ENCODE measurements around the gene CCL21. TPM values are rescaled to one million over a fixed set of nuclear protein-coding genes. Genes with fewer than 3 reads are reported as not detected.
"Not testable (repeated sequence)": the region's sequence is repeated elsewhere in the genome, so short reads cannot be mapped to it uniquely, and the experiment has no call there.

The CCL21 gene
- total RNA-seq, 6 donors from 2014 or later, result 7.3 to 92.0 (median 79.5) TPM

DNA sequence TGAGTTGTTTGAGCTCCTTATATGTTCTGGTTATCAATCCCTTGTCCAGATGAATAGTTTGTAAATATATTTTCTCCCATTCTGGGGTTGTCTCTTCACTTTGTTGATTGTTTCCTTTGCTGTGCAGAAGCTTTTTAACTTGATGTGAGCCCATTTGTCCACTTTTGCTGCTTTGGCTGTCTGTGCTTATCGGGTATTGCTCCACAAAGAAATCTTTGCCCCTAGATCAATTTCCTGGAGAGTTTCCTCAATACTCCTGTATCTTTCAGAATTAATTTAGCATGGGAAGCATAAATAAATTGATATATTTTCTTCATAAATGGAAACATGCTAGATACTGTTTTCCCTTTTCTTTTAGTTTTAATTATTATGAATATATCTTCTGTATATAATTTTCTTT lies 22.5 kb upstream of the CCL21 start:
- H3K9me3 ChIP-seq, result no peaks in the 10 kb centered on the region
- H3K4me3 ChIP-seq, result no peak overlapping the region
- no peaks in the 10 kb centered on the region for H3K27me3 ChIP-seq
- ATAC-seq (ENCODE audit: low FRiP score in 2 of 2) (no peak), DNase-seq (no peak)
- no peaks in the 10 kb centered on the region for H3K4me1 ChIP-seq
- 88 to 89% methylated on average over 1 of the region's 1 CpG for WGBS, 2 donors
- no peak for TF ChIP-seq POLR2A (IDR thresholded peaks at IDR 0.05)
- TF ChIP-seq, protein P1, sequence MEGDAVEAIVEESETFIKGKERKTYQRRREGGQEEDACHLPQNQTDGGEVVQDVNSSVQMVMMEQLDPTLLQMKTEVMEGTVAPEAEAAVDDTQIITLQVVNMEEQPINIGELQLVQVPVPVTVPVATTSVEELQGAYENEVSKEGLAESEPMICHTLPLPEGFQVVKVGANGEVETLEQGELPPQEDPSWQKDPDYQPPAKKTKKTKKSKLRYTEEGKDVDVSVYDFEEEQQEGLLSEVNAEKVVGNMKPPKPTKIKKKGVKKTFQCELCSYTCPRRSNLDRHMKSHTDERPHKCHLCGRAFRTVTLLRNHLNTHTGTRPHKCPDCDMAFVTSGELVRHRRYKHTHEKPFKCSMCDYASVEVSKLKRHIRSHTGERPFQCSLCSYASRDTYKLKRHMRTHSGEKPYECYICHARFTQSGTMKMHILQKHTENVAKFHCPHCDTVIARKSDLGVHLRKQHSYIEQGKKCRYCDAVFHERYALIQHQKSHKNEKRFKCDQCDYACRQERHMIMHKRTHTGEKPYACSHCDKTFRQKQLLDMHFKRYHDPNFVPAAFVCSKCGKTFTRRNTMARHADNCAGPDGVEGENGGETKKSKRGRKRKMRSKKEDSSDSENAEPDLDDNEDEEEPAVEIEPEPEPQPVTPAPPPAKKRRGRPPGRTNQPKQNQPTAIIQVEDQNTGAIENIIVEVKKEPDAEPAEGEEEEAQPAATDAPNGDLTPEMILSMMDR (IDR thresholded peaks at IDR 0.05), result no peak
- no peak for TF ChIP-seq POLR2AphosphoS5 (IDR thresholded peaks at IDR 0.05)
- TF ChIP-seq EP300 (IDR thresholded peaks at IDR 0.05), result no peak
- H3K36me3 ChIP-seq, result no peaks in the 10 kb centered on the region
- no peak overlapping the region for H3K27ac ChIP-seq

DNA sequence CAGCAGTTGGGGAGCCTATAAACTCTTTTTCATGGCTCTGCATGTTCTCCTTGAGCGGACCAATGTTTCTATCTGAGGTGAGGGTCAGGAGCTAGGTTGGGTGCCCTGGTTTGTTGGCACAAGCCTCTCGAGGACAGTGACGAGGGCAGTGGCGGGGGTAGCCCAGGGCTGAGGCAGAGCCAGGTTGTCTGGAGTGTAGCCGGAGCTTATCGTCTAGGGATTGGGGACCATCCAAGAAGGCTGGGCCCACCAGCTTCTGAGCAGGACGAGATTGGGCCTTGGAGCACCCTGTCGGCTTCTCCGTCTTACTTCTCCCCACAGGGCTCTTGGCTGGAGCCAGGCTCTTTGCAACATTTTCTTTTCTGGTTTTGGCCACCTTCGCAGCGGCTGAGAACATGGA lies 13.2 kb upstream of the CCL21 start:
- Histone ChIP-seq H3K27ac (no peak overlapping the region), H3K36me3 (no peaks in the 10 kb centered on the region), H3K27me3 (no peaks in the 10 kb centered on the region), H3K4me3 (no peak overlapping the region), H3K9me3 (no peaks in the 10 kb centered on the region), H3K4me1 (peaks cover 0 to 4% (median 2%) of the 10 kb centered on the region in 4 donors)
- no peak for ATAC-seq (ENCODE audit: low FRiP score in 2 of 2)
- no peak for TF ChIP-seq POLR2A (IDR thresholded peaks at IDR 0.05)
- TF ChIP-seq POLR2AphosphoS5 (IDR thresholded peaks at IDR 0.05), result no peak
- TF ChIP-seq EP300 (IDR thresholded peaks at IDR 0.05), result no peak
- TF ChIP-seq, protein P1 (IDR thresholded peaks at IDR 0.05), result no peak
- WGBS, 2 donors, result 90 to 91% methylated on average over 11 of the region's 11 CpGs
- peak in 1 of 2 donors; percentile 33 for DNase-seq

DNA sequence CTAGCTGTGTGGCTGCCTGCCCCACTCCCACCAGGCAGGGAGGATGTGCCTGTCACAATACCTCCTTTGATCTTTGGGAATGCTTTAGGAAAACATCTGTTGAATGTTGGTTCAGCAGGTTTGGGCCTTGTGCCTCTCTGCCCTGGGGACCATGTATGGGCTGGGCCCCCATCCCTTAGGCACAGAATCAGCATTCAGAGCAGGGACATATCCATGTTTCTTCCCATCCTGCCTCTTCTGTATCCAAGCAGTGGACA lies 9.8 kb upstream of the CCL21 start:
- not testable (repeated sequence) for DNase-seq; ATAC-seq (ENCODE audit: low FRiP score in 2 of 2); H3K36me3 ChIP-seq; H3K27ac ChIP-seq; H3K4me1 ChIP-seq; H3K9me3 ChIP-seq; H3K27me3 ChIP-seq; H3K4me3 ChIP-seq

DNA sequence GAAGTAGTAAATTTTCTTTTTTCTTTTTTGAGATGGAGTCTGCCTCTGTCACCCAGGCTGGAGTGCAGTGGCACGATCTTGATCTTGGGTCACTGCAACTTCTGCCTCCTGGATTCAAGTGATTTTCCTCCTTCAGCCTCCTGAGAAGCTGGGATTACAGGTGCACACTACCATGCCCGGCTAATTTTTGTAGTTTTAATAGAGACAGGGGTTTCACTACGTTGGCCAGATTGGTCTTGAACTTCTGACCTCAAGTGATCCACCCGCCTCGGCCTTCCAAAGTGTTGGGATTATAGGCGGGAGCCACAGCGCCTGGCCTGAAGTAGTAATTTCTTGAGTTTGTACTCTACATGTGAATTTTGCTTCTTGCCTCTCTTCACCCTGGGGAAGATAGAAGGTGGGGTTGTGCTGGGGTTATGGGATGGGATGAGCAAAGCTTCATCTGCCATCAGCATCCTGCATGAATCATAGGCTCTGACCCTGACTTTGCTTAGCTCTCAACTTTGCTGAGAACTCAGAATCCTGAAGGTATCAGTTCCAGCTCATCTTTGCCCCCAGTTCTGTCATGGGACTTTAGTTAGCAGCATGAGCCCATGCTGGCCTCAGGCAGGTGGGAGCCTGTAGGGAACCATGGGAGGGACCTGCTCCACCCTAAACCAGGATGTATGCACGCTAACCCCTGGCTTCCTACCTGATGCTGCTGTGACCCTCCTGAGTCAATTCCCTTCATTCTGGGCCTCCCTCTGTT lies 9.3 kb upstream of the CCL21 start:
- Histone ChIP-seq H3K27me3 (no peaks in the 10 kb centered on the region), H3K9me3 (no peaks in the 10 kb centered on the region), H3K4me3 (no peak overlapping the region), H3K27ac (no peak overlapping the region), H3K36me3 (no peaks in the 10 kb centered on the region), H3K4me1 (peaks cover 0 to 8% (median 4%) of the 10 kb centered on the region in 4 donors)
- 79 to 83% methylated on average over 8 of the region's 8 CpGs for WGBS, 2 donors
- ATAC-seq (ENCODE audit: low FRiP score in 2 of 2), result no peak
- TF ChIP-seq POLR2AphosphoS5 (IDR thresholded peaks at IDR 0.05) (no peak), EP300 (IDR thresholded peaks at IDR 0.05) (no peak), POLR2A (IDR thresholded peaks at IDR 0.05) (no peak)
- TF ChIP-seq, protein P1 (IDR thresholded peaks at IDR 0.05), result no peak
- no peak for DNase-seq

DNA sequence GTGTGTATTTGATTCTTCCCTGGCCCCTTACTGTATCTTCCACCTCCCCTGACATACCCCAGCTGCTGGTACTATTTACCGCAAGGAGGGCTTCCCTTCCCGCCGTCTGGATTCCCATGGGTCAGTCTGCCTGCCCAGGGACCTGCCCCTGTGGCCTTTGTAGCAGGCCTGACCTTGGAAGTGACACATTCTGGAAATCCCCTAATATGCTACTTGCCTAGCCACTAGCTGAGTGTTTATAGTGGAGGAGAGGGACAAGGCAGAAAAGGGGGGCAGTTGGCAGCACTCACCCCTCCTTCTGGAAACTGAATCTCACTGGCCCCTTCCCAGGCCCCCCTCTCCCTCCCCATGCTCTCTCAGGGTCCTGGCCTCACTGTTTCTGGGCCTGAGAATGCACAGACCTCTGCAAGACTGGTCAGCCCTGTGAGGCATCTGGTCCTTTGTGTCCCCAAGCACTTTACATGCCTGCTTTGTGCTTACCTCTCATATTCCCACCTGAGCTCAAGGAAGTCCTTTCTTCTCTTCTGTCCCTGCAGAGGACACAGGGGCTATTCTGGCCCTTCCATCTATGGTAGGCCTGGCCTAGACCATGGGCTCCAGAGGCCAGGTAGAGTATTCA lies 8.2 kb upstream of the CCL21 start:
- Histone ChIP-seq H3K4me3 (no peak overlapping the region), H3K9me3 (no peaks in the 10 kb centered on the region), H3K27me3 (no peaks in the 10 kb centered on the region), H3K27ac (no peak overlapping the region), H3K36me3 (no peaks in the 10 kb centered on the region), H3K4me1 (peaks cover 0 to 8% (median 4%) of the 10 kb centered on the region in 4 donors)
- no peak for DNase-seq
- 54 to 68% methylated on average over 3 of the region's 3 CpGs for WGBS, 2 donors
- TF ChIP-seq, protein P1 (IDR thresholded peaks at IDR 0.05), result no peak
- peak in 1 of 2 donors; percentile 25 for TF ChIP-seq POLR2AphosphoS5 (IDR thresholded peaks at IDR 0.05)
- ATAC-seq (ENCODE audit: low FRiP score in 2 of 2), result no peak

All from upper lobe of left lung (tissue), 6 donors.